DND-41 (cell line): Measurements from ENCODE around the gene SYCN.
"Not testable (repeated sequence)": the region's sequence is repeated elsewhere in the genome, so short reads cannot be mapped to it uniquely, and the experiment has no call there.

Source experiments
- ATAC-seq: fragments of 200-7000 bp; cut with Tn5 transposase; 3 replicates; pipeline ENCODE4 v1.9.1; 2021; ENCODE audit warnings: low read depth; ENCODE audit not compliant: insufficient read depth
- DNase-seq: peaks from one replicate; pipeline ENCODE4 v3.0.0-alpha.2; 2020
- H2AFZ ChIP-seq: 2 replicates; pipeline ENCODE4 v1.6.0; 2012; ENCODE audit warnings: low read depth, low read length
- H3K27ac ChIP-seq: 2 replicates; pipeline ENCODE4 v1.5.1; 2012; ENCODE audit warnings: low read length, inconsistent platforms
- H3K27me3 ChIP-seq: fragments of 200-600 bp; sonication (generic); 2 replicates; pipeline ENCODE4 v1.6.0; 2012; ENCODE audit warnings: low read length, mild to moderate bottlenecking, inconsistent platforms; ENCODE audit not compliant: insufficient read depth, poor library complexity
- H3K36me3 ChIP-seq: 2 replicates; pipeline ENCODE4 v1.5.1; 2012; ENCODE audit warnings: low read length, inconsistent platforms; ENCODE audit not compliant: insufficient read depth
- H3K4me1 ChIP-seq: 2 replicates; pipeline ENCODE4 v1.5.1; 2012; ENCODE audit warnings: mild to moderate bottlenecking, low read length; ENCODE audit not compliant: insufficient read depth
- H3K4me2 ChIP-seq: 2 replicates; pipeline ENCODE4 v1.6.0; 2012; ENCODE audit warnings: mild to moderate bottlenecking, moderate library complexity, low read length, inconsistent platforms; ENCODE audit not compliant: insufficient read depth
- H3K4me3 ChIP-seq, 2 experiments: fragments of 200-600 bp in 1 of 2; shearing (Covaris generic) in 1 of 2; 2 replicates each; pipeline ENCODE4 v1.5.1; 2012 to 2016; ENCODE audit warnings: inconsistent platforms in 2 of 2, low read length in 2 of 2, mild to moderate bottlenecking in 2 of 2, low read depth in 1 of 2, moderate library complexity in 1 of 2
- H3K79me2 ChIP-seq: 2 replicates; pipeline ENCODE4 v1.6.0; 2012; ENCODE audit warnings: low read length, inconsistent platforms; ENCODE audit not compliant: insufficient read depth
- H3K9ac ChIP-seq: 2 replicates; pipeline ENCODE4 v1.6.0; 2012; ENCODE audit warnings: low read depth, mild to moderate bottlenecking, inconsistent platforms, low read length, moderate library complexity
- H3K9me3 ChIP-seq: 2 replicates; pipeline ENCODE4 v1.5.1; 2012; ENCODE audit warnings: low read length, moderate library complexity, mild to moderate bottlenecking, inconsistent platforms; ENCODE audit not compliant: insufficient read depth, severe bottlenecking
- H4K20me1 ChIP-seq: 2 replicates; pipeline ENCODE4 v1.6.0; 2012; ENCODE audit warnings: low read length; ENCODE audit not compliant: insufficient read depth
- EZH2 ChIP-seq: IDR thresholded peaks from 3 replicates; pipeline ENCODE4 v1.6.1; 2012; ENCODE audit warnings: borderline replicate concordance, low read depth, mild to moderate bottlenecking, moderate library complexity, low read length, inconsistent platforms; ENCODE audit not compliant: severe bottlenecking
- TF ChIP-seq, protein P1 (sequence below): IDR thresholded peaks from 2 replicates; pipeline ENCODE4 v1.5.1; 2012; ENCODE audit warnings: borderline replicate concordance, low read length, moderate library complexity, mild to moderate bottlenecking; ENCODE audit not compliant: poor library complexity, severe bottlenecking; ENCODE audit errors: extremely low read depth

SYCN gene

DNA sequence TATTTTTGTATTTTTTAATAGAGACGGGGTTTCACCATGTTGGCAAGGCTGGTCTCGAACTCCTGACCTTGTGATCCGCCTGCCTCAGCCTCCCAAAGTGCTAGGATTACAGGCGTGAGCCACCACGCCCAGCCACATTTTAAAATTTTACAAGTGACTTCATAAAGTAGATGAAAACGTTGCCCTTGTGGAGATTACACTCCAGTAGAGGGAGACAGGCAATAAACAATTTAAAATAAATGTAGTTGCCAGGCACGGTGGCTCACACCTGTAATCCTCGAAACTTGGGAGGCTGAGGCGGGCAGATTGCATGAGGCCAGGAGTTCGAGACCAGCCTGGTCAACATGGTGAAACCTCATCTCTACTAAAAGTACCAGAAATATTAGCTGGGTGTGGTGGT, 15.0 kb upstream of the SYCN start:
- TF ChIP-seq, protein P1, sequence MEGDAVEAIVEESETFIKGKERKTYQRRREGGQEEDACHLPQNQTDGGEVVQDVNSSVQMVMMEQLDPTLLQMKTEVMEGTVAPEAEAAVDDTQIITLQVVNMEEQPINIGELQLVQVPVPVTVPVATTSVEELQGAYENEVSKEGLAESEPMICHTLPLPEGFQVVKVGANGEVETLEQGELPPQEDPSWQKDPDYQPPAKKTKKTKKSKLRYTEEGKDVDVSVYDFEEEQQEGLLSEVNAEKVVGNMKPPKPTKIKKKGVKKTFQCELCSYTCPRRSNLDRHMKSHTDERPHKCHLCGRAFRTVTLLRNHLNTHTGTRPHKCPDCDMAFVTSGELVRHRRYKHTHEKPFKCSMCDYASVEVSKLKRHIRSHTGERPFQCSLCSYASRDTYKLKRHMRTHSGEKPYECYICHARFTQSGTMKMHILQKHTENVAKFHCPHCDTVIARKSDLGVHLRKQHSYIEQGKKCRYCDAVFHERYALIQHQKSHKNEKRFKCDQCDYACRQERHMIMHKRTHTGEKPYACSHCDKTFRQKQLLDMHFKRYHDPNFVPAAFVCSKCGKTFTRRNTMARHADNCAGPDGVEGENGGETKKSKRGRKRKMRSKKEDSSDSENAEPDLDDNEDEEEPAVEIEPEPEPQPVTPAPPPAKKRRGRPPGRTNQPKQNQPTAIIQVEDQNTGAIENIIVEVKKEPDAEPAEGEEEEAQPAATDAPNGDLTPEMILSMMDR = peak; percentile 2
- not testable (repeated sequence) for H3K27ac ChIP-seq, H3K36me3 ChIP-seq, H3K9ac ChIP-seq, H2AFZ ChIP-seq, H3K4me3 ChIP-seq, H3K79me2 ChIP-seq, H3K9me3 ChIP-seq, H4K20me1 ChIP-seq, H3K27me3 ChIP-seq, H3K4me1 ChIP-seq, H3K4me2 ChIP-seq, DNase-seq, ATAC-seq

- TF ChIP-seq EZH2 = no peak
- TF ChIP-seq, protein P1 = no peak
These were observed 14.4 kb upstream of the SYCN start for GRCh38 chr19:39218230-39219007.

DNA sequence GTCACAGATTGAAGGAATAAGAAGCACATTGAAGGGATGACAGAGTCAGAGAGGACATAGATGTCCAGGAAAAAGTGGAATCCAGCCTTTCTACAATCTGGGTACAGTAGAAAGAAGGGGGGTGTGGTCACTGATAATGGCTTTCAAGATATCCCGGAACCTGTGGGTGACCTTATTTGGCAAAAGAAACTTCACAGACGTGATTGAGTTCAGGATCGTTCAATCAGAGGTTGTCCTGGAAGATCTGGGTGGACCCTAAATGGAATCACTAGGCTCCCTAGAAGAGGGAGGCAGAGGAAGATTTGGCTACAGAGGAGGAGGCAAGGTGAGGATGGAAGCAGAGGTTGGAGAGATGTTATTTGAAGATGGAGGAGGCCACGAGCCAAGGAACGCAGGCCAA, 13.0 kb upstream of the SYCN start:
- no peaks in the 10 kb centered on the region for H3K4me1 ChIP-seq
- H2AFZ ChIP-seq = no peak overlapping the region
- no peak overlapping the region for H3K4me2 ChIP-seq
- TF ChIP-seq EZH2 = no peak
- TF ChIP-seq, protein P1 = no peak
- H4K20me1 ChIP-seq = no peaks in the 10 kb centered on the region
- no peaks in the 10 kb centered on the region for H3K9me3 ChIP-seq
- no peaks in the 10 kb centered on the region for H3K79me2 ChIP-seq
- ATAC-seq (no peak), DNase-seq (no peak)
- H3K4me3 ChIP-seq = no peak overlapping the region
- no peaks in the 10 kb centered on the region for H3K27me3 ChIP-seq
- no peaks in the 10 kb centered on the region for H3K36me3 ChIP-seq
- H3K9ac ChIP-seq = no peak overlapping the region
- H3K27ac ChIP-seq = no peak overlapping the region

More at GRCh38 chr19:39218230-39219007, 14.4 kb upstream of the SYCN start:
- Histone ChIP-seq H3K36me3 (no peaks in the 10 kb centered on the region), H3K27me3 (no peaks in the 10 kb centered on the region), H3K27ac (no peak overlapping the region), H2AFZ (no peak overlapping the region), H3K4me1 (no peaks in the 10 kb centered on the region), H3K9ac (no peak overlapping the region), H3K4me2 (no peak overlapping the region), H3K79me2 (no peaks in the 10 kb centered on the region), H3K9me3 (no peaks in the 10 kb centered on the region), H3K4me3 (no peak overlapping the region), H4K20me1 (no peaks in the 10 kb centered on the region)
- DNase-seq (no peak), ATAC-seq (no peak)

- H4K20me1 ChIP-seq, H3K4me3 ChIP-seq, H3K79me2 ChIP-seq, DNase-seq, H2AFZ ChIP-seq, H3K4me1 ChIP-seq, H3K9ac ChIP-seq, H3K36me3 ChIP-seq, H3K27ac ChIP-seq, H3K9me3 ChIP-seq, ATAC-seq, H3K27me3 ChIP-seq, H3K4me2 ChIP-seq: not testable (repeated sequence)
These were observed 11.3 kb upstream of the SYCN start for GRCh38 chr19:39215323-39215722.
